Small intestine (tissue), 7 donors: Measurements from ENCODE around the gene NEURL3. TPM values are rescaled to one million over a fixed set of nuclear protein-coding genes. Genes with fewer than 3 reads are reported as not detected.

Experiments
- DNase-seq, 2 donors: peaks; one replicate each; pipeline versions ENCODE4 v3.0.0 to v3.0.0-alpha.2; 2013
- FAIRE-seq: peaks from 2 replicates; lab custom pipeline; 2012; peaks lifted over from hg19 to GRCh38; lab: Jason Lieb, UNC
- H3K27ac ChIP-seq, 3 donors: one replicate each; pipeline ENCODE4 v1.5.1; 2013; ENCODE audit warnings: low read length in 2 of 3, mild to moderate bottlenecking in 2 of 3, control low read depth in 1 of 3, inconsistent platforms in 1 of 3, low read depth in 1 of 3, moderate library complexity in 1 of 3
- H3K27me3 ChIP-seq, 3 donors: one replicate each; pipeline ENCODE4 v1.6.1; 2013; ENCODE audit warnings: low read length in 3 of 3, inconsistent platforms in 1 of 3; ENCODE audit not compliant: control insufficient read depth in 3 of 3, insufficient read depth in 3 of 3
- H3K36me3 ChIP-seq, 3 donors: one replicate each; pipeline ENCODE4 v1.6.1; 2013; ENCODE audit warnings: low read length in 3 of 3, inconsistent platforms in 1 of 3, low read depth in 1 of 3, mild to moderate bottlenecking in 1 of 3, moderate library complexity in 1 of 3; ENCODE audit not compliant: control insufficient read depth in 3 of 3, insufficient read depth in 2 of 3
- H3K4me1 ChIP-seq, 3 donors: one replicate each; pipeline ENCODE4 v1.6.1; 2013; ENCODE audit warnings: low read length in 2 of 3, inconsistent platforms in 1 of 3, low read depth in 1 of 3, mild to moderate bottlenecking in 1 of 3, moderate library complexity in 1 of 3; ENCODE audit not compliant: control insufficient read depth in 3 of 3, insufficient read depth in 2 of 3
- H3K4me3 ChIP-seq, 3 donors: one replicate each; pipeline ENCODE4 v1.5.1; 2013; ENCODE audit warnings: low read length in 3 of 3, control low read depth in 1 of 3, inconsistent platforms in 1 of 3, low read depth in 1 of 3, mild to moderate bottlenecking in 1 of 3, moderate library complexity in 1 of 3
- H3K9me3 ChIP-seq, 2 donors: one replicate each; pipeline ENCODE4 v1.6.1; 2013; ENCODE audit warnings: low read depth in 1 of 2, low read length in 1 of 2; ENCODE audit not compliant: control insufficient read depth in 2 of 2, insufficient read depth in 1 of 2
- WGBS, 3 donors: extraction: QIAGEN DNeasy Blood & Tissue Kit; methylation state at CpG; one replicate each; pipeline ENCODE4 v1.1.7; 2013; 5-methylcytosine and 5-hydroxymethylcytosine counted together
- polyA plus RNA-seq, 4 donors: library from polyadenylated mRNA; stranded (reverse) in 3 of 4; unstranded in 1 of 4; fragments of 200-250 nt in 3 of 4; fragments of 120-200 nt in 1 of 4; gene quantifications; one replicate each; pipeline versions ENCODE4 v1.2.1 to v1.2.3, GENCODE V29; 2013
- donor health status: healthy with polysubstance abuse.
- donor health status: control.
- donor health status: control.
- donor health status: Bipolar disorder and iron deficiency.
- donor health status: healthy.

NEURL3 gene
- polyA plus RNA-seq, 4 donors: 0.61 to 6.2 (median 3.1) TPM

- WGBS, 3 donors: 26 to 59% (median 50%) methylated on average over 2 of the region's 2 CpGs
- peaks cover 0 to 6% of the 10 kb centered on the region in 2 donors for H3K9me3 ChIP-seq
- H3K4me1 ChIP-seq: no peaks in the 10 kb centered on the region
- no peak for DNase-seq
- H3K27ac ChIP-seq: no peak overlapping the region
- no peaks in the 10 kb centered on the region for H3K36me3 ChIP-seq
- H3K4me3 ChIP-seq: no peak overlapping the region
- FAIRE-seq: no peak
- no peaks in the 10 kb centered on the region for H3K27me3 ChIP-seq
Measured at GRCh38 chr2:96521219-96521618, 16.1 kb upstream of the NEURL3 start.

GRCh38 chr2:96520697-96521096 is 15.5 kb upstream of the NEURL3 start:
- Histone ChIP-seq H3K27ac (no peak overlapping the region), H3K9me3 (peaks cover 0 to 6% of the 10 kb centered on the region in 2 donors), H3K36me3 (no peaks in the 10 kb centered on the region), H3K4me1 (no peaks in the 10 kb centered on the region), H3K27me3 (no peaks in the 10 kb centered on the region), H3K4me3 (no peak overlapping the region)
- 62 to 73% (median 65%) methylated on average over 3 of the region's 3 CpGs for WGBS, 3 donors
- FAIRE-seq (no peak), DNase-seq (no peak)

- FAIRE-seq: no peak
- Histone ChIP-seq H3K4me3 (no peak overlapping the region), H3K4me1 (no peaks in the 10 kb centered on the region), H3K36me3 (no peaks in the 10 kb centered on the region), H3K27me3 (no peaks in the 10 kb centered on the region), H3K27ac (no peak overlapping the region), H3K9me3 (peaks cover 0 to 6% of the 10 kb centered on the region in 2 donors)
- 78 to 93% (median 84%) methylated on average over 4 of the region's 4 CpGs for WGBS, 3 donors
- DNase-seq: no peak
Measured at GRCh38 chr2:96520231-96520630, 15.1 kb upstream of the NEURL3 start.

GRCh38 chr2:96517079-96517478 is 11.9 kb upstream of the NEURL3 start:
- Histone ChIP-seq H3K27me3 (no peaks in the 10 kb centered on the region), H3K4me3 (no peak overlapping the region), H3K9me3 (peaks cover 0 to 6% of the 10 kb centered on the region in 2 donors), H3K4me1 (no peaks in the 10 kb centered on the region), H3K27ac (no peak overlapping the region), H3K36me3 (no peaks in the 10 kb centered on the region)
- FAIRE-seq: no peak
- 74 to 90% (median 89%) methylated on average over 1 of the region's 1 CpG for WGBS, 3 donors
- DNase-seq: no peak

- no peaks in the 10 kb centered on the region for H3K4me1 ChIP-seq
- FAIRE-seq (no peak), DNase-seq (no peak)
- no peaks in the 10 kb centered on the region for H3K27me3 ChIP-seq
- no peak overlapping the region for H3K4me3 ChIP-seq
- peaks cover 0 to 6% of the 10 kb centered on the region in 2 donors for H3K9me3 ChIP-seq
- H3K36me3 ChIP-seq: no peaks in the 10 kb centered on the region
- 86 to 93% (median 90%) methylated on average over 6 of the region's 6 CpGs for WGBS, 3 donors
- H3K27ac ChIP-seq: no peak overlapping the region
Measured at GRCh38 chr2:96514521-96514920, 9.4 kb upstream of the NEURL3 start.

- peaks cover 0 to 7% (median 0%) of the 10 kb centered on the region in 3 donors for H3K27me3 ChIP-seq
- H3K9me3 ChIP-seq: peaks cover 0 to 6% of the 10 kb centered on the region in 2 donors
- DNase-seq (no peak), FAIRE-seq (no peak)
- no peak overlapping the region for H3K27ac ChIP-seq
- 88 to 96% (median 91%) methylated on average over 4 of the region's 4 CpGs for WGBS, 3 donors
- no peak overlapping the region for H3K4me3 ChIP-seq
- peaks cover 0 to 11% (median 0%) of the 10 kb centered on the region in 3 donors for H3K4me1 ChIP-seq
- H3K36me3 ChIP-seq: no peaks in the 10 kb centered on the region
Measured at GRCh38 chr2:96512341-96512740, 7.2 kb upstream of the NEURL3 start.

GRCh38 chr2:96511851-96512250 is 6.7 kb upstream of the NEURL3 start:
- Histone ChIP-seq H3K4me3 (no peak overlapping the region), H3K27ac (no peak overlapping the region), H3K36me3 (no peaks in the 10 kb centered on the region), H3K9me3 (peaks cover 0 to 5% of the 10 kb centered on the region in 2 donors), H3K27me3 (peaks cover 0 to 7% (median 0%) of the 10 kb centered on the region in 3 donors), H3K4me1 (peaks cover 0 to 11% (median 0%) of the 10 kb centered on the region in 3 donors)
- DNase-seq (no peak), FAIRE-seq (no peak)
- WGBS, 3 donors: 76 to 86% (median 78%) methylated on average over 4 of the region's 4 CpGs

GRCh38 chr2:96510931-96511595 is 5.9 kb upstream of the NEURL3 start:
- Histone ChIP-seq H3K4me3 (no peak overlapping the region), H3K27me3 (peaks cover 0 to 7% (median 0%) of the 10 kb centered on the region in 3 donors), H3K4me1 (peaks cover 0 to 18% (median 0%) of the 10 kb centered on the region in 3 donors), H3K9me3 (no peaks in the 10 kb centered on the region), H3K36me3 (no peaks in the 10 kb centered on the region), H3K27ac (no peak overlapping the region)
- DNase-seq: no peak
- FAIRE-seq: no peak
- WGBS, 3 donors: 78 to 87% (median 86%) methylated on average over 6 of the region's 6 CpGs
